NCI-H2029 treated with DMSO at 0.1 percent for 48 hours (cell line): ENCODE measurements around the gene ANKS6.

Source experiments
- DNase-seq: peaks from one replicate; lab custom pipeline; 2025; lab: John Stamatoyannopoulos, UW

Gene ANKS6

GRCh38 chr9:98732801-98733200 lies 63.6 kb downstream of the ANKS6 start:
- no peak for DNase-seq

GRCh38 chr9:98732091-98732490 lies 64.3 kb downstream of the ANKS6 start:
- no peak for DNase-seq

DNA sequence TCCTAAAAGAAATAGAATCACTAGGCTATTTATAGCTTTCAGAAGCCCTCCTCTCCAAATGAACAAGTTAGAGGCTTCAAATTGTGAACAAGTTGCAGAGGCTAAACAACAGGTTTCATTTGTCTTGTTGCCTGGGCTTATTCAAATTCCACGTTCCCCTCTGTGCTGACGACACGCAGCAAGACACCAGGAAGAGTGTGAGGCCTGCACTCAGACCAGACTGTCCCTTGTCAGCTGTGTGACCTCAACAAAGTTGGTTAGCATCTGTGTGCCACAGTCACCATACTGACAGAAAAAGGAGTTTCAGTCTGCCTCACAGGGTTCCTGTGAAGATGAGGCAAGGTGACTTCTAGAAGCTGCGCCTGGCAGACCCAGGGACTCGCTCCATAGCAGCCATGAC lies 65.5 kb downstream of the ANKS6 start:
- DNase-seq: no peak

- no peak for DNase-seq
These were observed 67.9 kb downstream of the ANKS6 start for GRCh38 chr9:98728500-98728899.

GRCh38 chr9:98727428-98727827 lies 68.9 kb downstream of the ANKS6 start:
- DNase-seq: no peak

DNA sequence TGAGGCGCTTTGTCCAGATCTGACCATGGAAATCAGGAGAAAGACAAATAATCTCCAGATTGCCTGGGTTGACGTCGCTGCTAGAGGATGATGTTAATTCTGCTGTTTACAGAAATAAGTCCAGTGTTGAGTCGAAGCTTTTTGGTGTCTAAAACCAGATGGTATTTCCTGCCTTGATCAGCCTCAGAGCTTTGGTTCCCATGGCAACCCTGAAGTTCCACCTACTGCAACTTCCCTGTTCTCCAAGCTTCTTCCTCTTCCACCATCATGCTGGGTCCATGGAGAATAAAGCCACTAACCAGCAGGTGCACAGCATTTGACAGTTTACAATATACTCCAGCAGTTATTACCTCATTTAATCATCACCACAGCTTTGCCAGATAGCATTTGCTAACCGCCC lies 69.6 kb downstream of the ANKS6 start:
- no peak for DNase-seq

- DNase-seq: no peak
These were observed 71.4 kb downstream of the ANKS6 start for GRCh38 chr9:98724810-98725530.

DNA sequence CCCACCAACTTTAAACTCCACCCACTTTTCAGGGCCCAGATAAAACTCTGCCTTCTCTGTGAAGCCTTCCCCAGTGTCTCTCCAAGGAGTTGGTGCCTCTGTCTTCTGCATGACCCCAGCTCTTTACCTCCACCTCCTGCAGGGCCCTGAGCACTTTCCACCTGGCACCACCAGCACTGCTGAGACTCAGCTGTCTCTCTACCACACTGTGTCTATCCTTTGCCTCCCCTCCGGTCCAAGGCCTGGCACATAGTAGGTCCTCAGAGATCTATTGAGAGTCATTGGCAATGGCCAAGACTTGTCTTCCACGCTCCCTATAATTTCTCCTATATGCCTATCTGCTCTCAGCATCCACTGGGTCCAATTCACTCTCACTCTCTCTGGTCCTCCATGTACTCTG lies 74.7 kb downstream of the ANKS6 start:
- no peak for DNase-seq

DNA sequence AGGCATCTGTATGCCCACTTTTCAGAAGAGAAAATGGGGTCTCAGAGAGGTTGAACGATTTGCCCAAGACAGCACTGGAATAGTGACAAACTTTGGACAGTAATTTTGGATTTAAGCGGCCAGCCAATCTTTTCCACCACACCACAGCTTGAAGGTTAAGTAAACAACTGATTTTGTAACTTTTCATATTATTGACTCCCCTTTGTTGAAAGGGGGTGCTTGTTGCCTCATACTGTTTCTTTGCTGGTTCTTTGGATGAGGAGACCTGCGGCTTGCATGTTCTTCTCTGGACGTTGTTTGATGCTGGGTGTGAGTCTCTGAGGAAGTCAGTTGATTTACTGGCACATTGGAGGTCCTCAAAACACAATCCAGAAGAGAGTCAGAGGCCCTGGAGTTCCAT lies 76.0 kb downstream of the ANKS6 start:
- no peak for DNase-seq

- DNase-seq: no peak
These were observed 77.3 kb downstream of the ANKS6 start for GRCh38 chr9:98719055-98719454.

DNA sequence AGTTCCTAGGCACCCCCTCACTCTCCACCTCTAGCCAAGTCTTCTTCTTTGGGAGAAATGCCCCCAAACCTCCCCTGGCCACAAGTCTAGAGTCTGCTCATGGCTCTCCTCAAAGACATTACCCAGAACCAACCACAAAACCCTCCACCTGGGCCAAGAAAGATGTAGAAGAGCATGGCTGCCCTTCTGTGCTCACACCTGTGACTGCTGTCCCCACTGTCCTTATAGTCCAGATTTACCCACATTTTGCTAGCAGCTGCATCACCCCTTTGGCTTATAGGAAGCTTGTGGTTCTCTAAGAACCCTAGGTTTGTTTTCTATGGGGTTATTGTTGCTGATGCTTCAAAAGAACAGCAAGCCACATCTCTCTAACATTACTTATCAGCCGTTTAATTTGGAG lies 81.5 kb downstream of the ANKS6 start:
- DNase-seq: no peak

- DNase-seq: no peak
These were observed 83.4 kb downstream of the ANKS6 start for GRCh38 chr9:98712987-98713386.

GRCh38 chr9:98709968-98710965 lies 86.1 kb downstream of the ANKS6 start:
- DNase-seq: no peak

GRCh38 chr9:98708933-98709911 lies 87.1 kb downstream of the ANKS6 start, which contains the start of gene GABBR2:
TSS of gene GABBR2 (minus strand) at chr9:98708935. CDS start at chr9:98708737, 198 bp downstream.
- no peak for DNase-seq

DNA sequence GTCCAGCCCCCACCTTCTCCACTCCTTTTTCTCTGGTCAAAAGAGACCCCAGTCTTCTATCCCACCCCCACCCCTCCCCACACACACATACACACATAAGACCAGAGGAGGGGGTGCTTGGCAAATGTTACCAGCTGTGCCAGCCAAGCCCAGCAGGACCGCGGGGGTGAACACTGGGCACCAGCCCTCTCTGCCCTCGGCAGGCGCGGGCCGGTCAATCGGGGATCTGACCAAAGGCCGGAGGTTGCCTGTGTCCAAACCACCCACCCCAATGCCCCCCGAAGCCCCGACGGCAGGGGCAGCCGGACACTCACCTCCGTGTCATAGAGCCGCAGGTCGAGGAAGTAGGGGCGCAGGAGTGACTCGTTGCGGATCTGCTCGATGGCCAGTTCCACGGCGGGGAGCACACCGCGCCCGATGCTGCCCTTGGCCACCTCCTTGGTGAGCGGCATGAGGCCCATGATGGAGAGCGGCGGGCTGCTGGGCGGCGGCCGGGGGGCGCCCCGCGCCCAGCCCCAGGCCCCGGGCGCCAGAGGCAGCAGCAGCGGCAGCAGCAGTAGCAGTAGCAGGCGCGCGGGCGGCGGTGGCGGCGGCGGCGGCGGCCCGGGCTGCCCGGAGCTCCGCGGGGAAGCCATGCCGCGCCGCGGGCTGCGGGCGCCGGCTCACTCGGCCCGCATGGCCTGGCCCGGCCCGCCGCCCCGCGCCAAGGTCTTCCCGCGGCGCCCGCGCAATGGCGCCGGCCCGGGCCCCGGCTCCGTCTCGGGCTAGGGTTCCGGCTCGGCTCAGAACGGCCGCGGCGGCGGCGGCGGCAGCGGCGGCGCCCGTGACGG lies 88.0 kb downstream of the ANKS6 start:
- no peak for DNase-seq

- peak; percentile 26 for DNase-seq
These were observed 88.9 kb downstream of the ANKS6 start for GRCh38 chr9:98707166-98708102.

- no peak for DNase-seq
These were observed 89.6 kb downstream of the ANKS6 start for GRCh38 chr9:98706651-98707165.

DNA sequence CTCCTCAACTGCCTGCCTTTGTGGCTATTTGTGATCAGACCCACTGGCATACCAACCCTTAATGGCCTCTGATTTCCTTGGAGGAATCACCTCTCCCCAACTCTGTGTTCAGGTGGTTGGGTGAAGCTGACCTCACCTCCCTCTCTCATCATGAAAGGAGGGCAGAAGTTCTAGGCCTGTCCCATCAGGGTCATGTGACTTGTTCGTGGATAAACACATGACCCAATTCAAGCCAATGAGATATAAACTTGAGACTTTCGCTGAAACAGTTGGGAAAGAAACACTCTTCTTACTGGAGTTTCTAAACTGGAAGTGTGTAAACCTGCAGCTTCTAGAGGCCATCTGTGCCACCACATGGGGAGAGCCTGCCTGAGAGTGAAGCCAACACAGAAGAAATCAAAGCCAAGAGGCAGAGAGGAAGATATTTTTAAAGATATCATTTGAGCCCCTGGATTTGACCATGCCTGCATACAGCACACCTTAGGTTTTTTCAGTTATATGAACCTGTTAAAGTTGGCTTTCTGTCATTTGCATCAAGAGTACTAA lies 93.4 kb downstream of the ANKS6 start:
- no peak for DNase-seq

DNA sequence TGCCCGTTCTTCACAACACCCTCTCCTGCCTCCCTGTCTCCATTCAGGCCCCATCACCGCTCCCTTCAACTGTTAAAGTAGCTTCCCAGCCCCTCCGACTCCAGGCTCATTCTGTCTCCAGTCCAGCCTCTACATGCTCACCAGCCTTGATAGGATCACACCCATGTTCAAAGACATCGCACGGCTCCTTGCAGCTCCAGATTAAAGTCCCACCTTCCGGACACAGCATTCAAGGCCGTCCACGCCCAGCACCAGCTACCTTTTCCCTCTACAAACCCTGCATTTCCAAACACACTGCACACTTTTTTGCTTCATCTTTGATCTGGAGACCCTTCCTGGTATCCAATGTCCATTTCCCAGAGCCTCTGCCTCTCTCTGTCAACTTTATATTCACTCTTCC lies 94.0 kb downstream of the ANKS6 start:
- no peak for DNase-seq
